Gastrocnemius medialis (tissue), 4 donors: ENCODE data around the gene MED12L. TPM values are rescaled to one million over a fixed set of nuclear protein-coding genes. Genes with fewer than 3 reads are reported as not detected.

Source experiments
- ATAC-seq, 2 donors: fragments of 150-250 bp; one replicate each; pipeline ENCODE4 v1.9.1; 2016
- DNase-seq, 2 donors: peaks; one replicate each; pipeline ENCODE4 v3.0.0-alpha.2; 2019
- H3K27ac ChIP-seq, 4 donors: fragments of 200-600 bp; sonication (generic); 1 replicate in 1 of 4; 2 replicates in 3 of 4; pipeline ENCODE4 v1.5.1; 2016 to 2018; ENCODE audit warnings: mild to moderate bottlenecking in 2 of 4, moderate library complexity in 1 of 4
- H3K27me3 ChIP-seq, 3 donors: fragments of 200-600 bp; sonication (generic) in 2 of 3; 1 replicate in 1 of 3; 2 replicates in 2 of 3; pipeline versions ENCODE4 v1.5.1 to v1.6.0; 2016 to 2019; ENCODE audit warnings: mild to moderate bottlenecking in 1 of 3, moderate library complexity in 1 of 3
- H3K36me3 ChIP-seq, 2 donors: fragments of 200-600 bp; sonication (generic) in 1 of 2; one replicate each; pipeline ENCODE4 v1.5.1; 2017 to 2018
- H3K4me1 ChIP-seq, 2 donors: fragments of 200-600 bp; sonication (generic) in 1 of 2; one replicate each; pipeline ENCODE4 v1.5.1; 2016 to 2017; ENCODE audit warnings: mild to moderate bottlenecking in 2 of 2
- H3K4me3 ChIP-seq, 4 donors: fragments of 200-600 bp; sonication (generic) in 3 of 4; 1 replicate in 1 of 4; 2 replicates in 3 of 4; pipeline ENCODE4 v1.5.1; 2016 to 2019; ENCODE audit warnings: mild to moderate bottlenecking in 2 of 4
- H3K9me3 ChIP-seq, 3 donors: fragments of 200-600 bp; sonication (generic) in 2 of 3; 1 replicate in 1 of 3; 2 replicates in 2 of 3; pipeline ENCODE4 v1.5.1; 2016 to 2019
- CTCF ChIP-seq, 5 experiments: fragments of 450-650 bp in 3 of 5; fragments of 200-600 bp in 2 of 5; sonication (generic) in 2 of 5; IDR thresholded peaks in 4 of 5; conservative IDR thresholded peaks in 1 of 5; 1 replicate in 4 of 5; 2 replicates in 1 of 5; pipeline ENCODE4 v1.5.1; 2016 to 2019; ENCODE audit warnings: antibody characterized with exemption in 5 of 5, mild to moderate bottlenecking in 3 of 5, moderate library complexity in 3 of 5
- POLR2A ChIP-seq, 2 donors: fragments of 450-650 bp; IDR thresholded peaks; one replicate each; pipeline ENCODE4 v1.6.1; 2017; ENCODE audit warnings: antibody characterized with exemption in 2 of 2, mild to moderate bottlenecking in 2 of 2, moderate library complexity in 2 of 2
- in situ Hi-C, 4 donors: fragments of 200-750 bp; cut with MboI; loops; one replicate each; pipeline versions ENCODE4 v1.15.0 to v1.8.0; 2017; ENCODE audit warnings: low sequenced_read_pairs in 4 of 4
- intact Hi-C: fragments of 100-400 bp; cut with DNase I; formaldehyde crosslinking; loops from one replicate; pipeline ENCODE4 v1.15.1; 2023; ENCODE audit warnings: low total_unique reads
- total RNA-seq, 4 donors: library from RNA; depleted of rRNA; stranded (reverse); fragments of >200 nt; gene quantifications; one replicate each; pipeline versions ENCODE4 v1.1.0 to v1.2.3, GENCODE V29; 2016

The MED12L gene
- total RNA-seq, 4 donors from 2014 or later, result 0.05 to 1.2 (median 0.10) TPM

DNA sequence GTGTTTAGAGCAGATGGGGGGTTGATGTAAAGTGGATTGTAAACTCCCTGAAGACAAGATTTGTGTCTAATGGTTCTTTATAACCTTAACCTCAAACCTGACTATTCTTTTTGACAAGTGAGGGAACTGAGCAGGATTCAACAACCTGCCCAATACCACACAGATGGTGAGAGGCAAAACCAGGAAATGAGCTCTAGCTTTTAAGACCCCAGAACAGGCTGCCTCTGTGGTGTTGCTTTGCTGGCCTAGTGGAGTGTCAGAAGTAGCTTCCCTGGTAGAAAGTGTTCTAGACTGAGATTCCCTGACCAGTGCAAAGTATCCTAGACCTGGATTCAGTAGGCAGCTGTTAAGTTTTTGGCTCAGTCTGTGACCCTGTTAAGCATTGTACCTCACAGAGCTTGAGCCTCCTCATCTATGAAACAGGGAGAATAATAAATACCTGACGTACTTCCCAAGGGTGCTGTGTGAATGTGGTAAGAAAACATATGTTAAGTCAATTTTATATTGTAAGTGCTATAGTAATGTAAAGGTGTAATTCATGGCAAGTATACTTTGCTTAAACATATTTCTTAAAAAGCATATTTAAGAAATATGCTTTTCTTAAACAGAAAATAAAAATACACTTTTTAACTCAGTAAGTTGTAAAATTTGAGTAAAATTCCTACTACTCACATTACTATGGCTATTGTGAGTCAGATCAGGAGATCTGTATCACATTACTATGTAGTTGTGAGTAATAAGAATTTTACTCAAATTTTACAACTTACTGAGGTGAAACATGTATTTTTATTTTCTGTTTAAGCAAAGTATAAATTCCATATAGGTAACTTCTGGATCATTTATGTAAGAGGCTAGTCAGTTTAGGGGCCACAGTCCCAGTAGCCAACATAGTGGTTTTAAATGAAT lies 222.4 kb downstream of the MED12L start:
- H3K27me3 ChIP-seq, result no peaks in the 10 kb centered on the region
- no peak overlapping the region for H3K27ac ChIP-seq
- in situ Hi-C loops, result no loop called here
- TF ChIP-seq CTCF (IDR thresholded peaks at IDR 0.05 in 4 of 5, conservative IDR thresholded peaks at IDR 0.05 in 1 of 5), result no peak
- TF ChIP-seq POLR2A (IDR thresholded peaks at IDR 0.05), result no peak
- intact Hi-C loops, result no loop called here
- H3K4me1 ChIP-seq, result no peaks in the 10 kb centered on the region
- H3K4me3 ChIP-seq, result no peak overlapping the region
- no peaks in the 10 kb centered on the region for H3K9me3 ChIP-seq
- no peaks in the 10 kb centered on the region for H3K36me3 ChIP-seq
- DNase-seq, result no peak
- no peak for ATAC-seq

- intact Hi-C loops (no loop called here), in situ Hi-C loops (no loop called here)
- H3K27ac ChIP-seq, result no peak overlapping the region
- no peak for TF ChIP-seq CTCF (IDR thresholded peaks at IDR 0.05 in 4 of 5, conservative IDR thresholded peaks at IDR 0.05 in 1 of 5)
- TF ChIP-seq POLR2A (IDR thresholded peaks at IDR 0.05), result no peak
- H3K27me3 ChIP-seq, result no peaks in the 10 kb centered on the region
- no peak for ATAC-seq
- no peak for DNase-seq
- no peak overlapping the region for H3K4me3 ChIP-seq
- H3K9me3 ChIP-seq, result no peaks in the 10 kb centered on the region
- no peaks in the 10 kb centered on the region for H3K4me1 ChIP-seq
- H3K36me3 ChIP-seq, result no peaks in the 10 kb centered on the region
These were observed 224.1 kb downstream of the MED12L start for GRCh38 chr3:151309566-151309965.

DNA sequence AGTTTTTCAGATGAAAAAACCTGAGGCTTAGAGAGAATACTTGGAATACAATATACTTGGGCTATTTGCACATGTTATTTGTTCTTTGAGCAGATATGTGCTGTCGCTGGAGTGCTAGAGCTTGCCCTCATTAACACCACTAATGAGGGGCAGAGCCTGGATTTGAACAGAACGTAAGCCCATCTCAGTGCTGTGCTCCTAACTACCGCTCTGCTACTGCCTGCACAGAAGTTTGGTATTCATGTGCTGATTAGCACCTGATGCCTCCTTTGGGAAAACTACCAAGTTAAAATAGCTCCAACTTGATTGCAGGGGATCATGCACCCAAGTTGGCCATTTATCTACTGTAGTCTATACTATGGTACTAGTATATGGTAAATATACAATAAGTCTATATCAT lies 227.5 kb downstream of the MED12L start:
- no peak for TF ChIP-seq CTCF (IDR thresholded peaks at IDR 0.05 in 4 of 5, conservative IDR thresholded peaks at IDR 0.05 in 1 of 5)
- no peak for TF ChIP-seq POLR2A (IDR thresholded peaks at IDR 0.05)
- in situ Hi-C loops, result no loop called here
- Histone ChIP-seq H3K4me1 (no peaks in the 10 kb centered on the region), H3K27ac (no peak overlapping the region), H3K4me3 (no peak overlapping the region), H3K36me3 (no peaks in the 10 kb centered on the region), H3K9me3 (no peaks in the 10 kb centered on the region), H3K27me3 (no peaks in the 10 kb centered on the region)
- intact Hi-C loops, result no loop called here
- ATAC-seq, result no peak
- DNase-seq, result no peak

GRCh38 chr3:151314137-151314536 lies 228.7 kb downstream of the MED12L start:
- ATAC-seq, result no peak
- no peaks in the 10 kb centered on the region for H3K36me3 ChIP-seq
- H3K27me3 ChIP-seq, result no peaks in the 10 kb centered on the region
- H3K4me1 ChIP-seq, result no peaks in the 10 kb centered on the region
- H3K4me3 ChIP-seq, result no peak overlapping the region
- no peak overlapping the region for H3K27ac ChIP-seq
- H3K9me3 ChIP-seq, result no peaks in the 10 kb centered on the region
- in situ Hi-C loops (no loop called here), intact Hi-C loops (no loop called here)
- TF ChIP-seq POLR2A (IDR thresholded peaks at IDR 0.05) (no peak), CTCF (IDR thresholded peaks at IDR 0.05 in 4 of 5, conservative IDR thresholded peaks at IDR 0.05 in 1 of 5) (no peak)
- DNase-seq, result no peak
